GM19395 (cell line): ENCODE measurements around the gene NOP56.

Source experiments
- ATAC-seq: cut with Tn5 transposase; IDR thresholded peaks from one replicate; pipeline ENCODE4 v1.9.1; 2021; ENCODE audit warnings: mild to moderate bottlenecking, moderate library complexity; ENCODE audit not compliant: unreplicated experiment

Gene NOP56

GRCh38 chr20:2640899-2641298 lies 11.5 kb upstream of the NOP56 start:
- ATAC-seq, result no peak

DNA sequence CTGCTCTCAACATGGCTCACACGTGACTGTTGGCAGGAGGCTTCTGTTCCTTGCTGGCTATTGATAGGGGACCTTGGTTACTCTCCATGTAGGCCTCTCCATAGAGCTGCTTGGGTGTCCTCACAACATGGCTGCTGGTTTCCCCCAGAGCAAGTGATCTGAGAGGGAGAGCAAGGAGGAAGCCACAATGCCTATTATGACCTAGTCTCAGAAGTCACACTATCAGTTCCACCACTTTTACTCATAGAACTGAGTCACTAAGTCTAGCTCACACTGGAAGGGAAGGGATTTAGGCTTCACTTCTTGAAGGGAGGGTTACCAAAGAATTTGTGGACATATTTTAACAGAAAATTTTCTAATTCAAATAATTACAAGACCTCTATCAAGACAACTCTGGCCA lies 8.7 kb upstream of the NOP56 start:
- ATAC-seq, result no peak

DNA sequence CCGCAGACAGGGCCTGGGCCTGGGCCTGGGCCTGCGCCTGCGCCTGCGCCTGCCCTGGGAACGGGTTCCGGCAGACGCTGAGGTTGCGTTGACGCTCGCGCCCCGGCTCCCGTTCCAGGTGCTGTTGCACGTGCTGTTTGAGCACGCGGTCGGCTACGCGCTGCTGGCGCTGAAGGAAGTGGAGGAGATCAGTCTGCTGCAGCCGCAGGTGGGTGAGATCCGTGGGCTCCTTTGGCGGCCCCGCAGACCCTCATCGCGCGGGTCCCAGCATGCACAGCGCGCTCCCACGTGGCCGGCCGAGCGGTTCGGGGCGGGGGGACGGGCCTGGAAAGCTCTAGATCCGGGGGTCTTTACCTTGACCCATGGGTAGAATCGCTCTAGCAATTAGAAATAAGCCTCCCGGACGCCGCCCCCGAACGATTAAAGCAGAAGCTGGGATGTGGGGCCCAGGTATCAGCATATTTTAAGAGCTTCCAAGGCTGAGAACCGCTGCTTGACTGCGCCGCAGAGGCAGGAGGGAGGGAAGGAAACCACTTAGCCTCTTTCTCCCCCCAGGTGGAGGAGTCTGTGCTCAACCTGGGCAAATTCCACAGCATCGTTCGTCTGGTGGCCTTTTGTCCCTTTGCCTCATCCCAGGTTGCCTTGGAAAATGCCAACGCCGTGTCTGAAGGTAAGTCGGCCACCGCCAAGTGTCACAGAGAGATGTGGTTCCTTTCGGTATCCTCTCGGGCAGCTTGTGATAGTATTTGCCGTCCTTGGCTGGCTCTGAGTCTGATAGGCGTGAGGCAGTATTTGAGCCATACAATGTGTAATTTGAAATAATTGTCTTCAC lies 508 bp downstream of the NOP56 start:
- ATAC-seq, result peak; percentile 63

DNA sequence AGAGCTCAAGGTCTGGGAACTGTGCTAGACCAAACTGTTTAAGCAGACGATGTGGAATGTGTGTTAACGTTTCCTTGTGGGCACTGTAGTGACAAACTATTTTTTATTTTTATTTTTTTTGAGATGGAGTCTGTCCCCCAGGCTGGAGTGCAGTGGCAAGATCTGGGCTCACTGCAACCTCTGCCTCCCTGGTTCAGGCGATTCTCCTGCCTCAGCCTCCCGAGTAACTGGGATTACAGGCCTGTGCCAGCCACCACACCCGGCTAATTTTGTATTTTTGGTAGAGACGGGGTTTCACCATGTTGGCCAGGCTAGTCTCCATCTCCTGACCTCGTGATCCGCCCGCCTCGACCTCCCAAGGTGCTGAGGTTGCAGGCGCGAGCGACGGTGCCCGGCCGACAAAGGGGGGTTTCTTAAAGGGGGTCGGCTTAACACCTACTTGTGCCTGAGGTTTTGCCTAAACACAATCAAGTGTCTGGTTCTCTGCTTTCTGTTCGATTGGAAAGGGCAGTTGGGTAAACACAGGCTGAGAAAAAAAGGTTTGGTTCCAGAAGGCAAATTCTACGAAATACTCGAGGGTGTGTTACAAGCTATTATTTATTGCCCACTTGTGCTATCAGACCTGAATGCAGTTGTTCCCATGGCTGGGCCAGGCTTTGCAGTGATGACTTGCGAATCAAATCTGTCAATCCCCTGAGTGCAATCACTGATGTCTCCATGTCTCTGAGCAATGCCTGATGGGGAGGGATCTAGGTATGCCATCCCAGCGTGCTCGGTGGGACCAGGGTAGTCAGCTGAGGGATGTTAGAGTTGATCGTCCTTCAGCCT lies 1.3 kb downstream of the NOP56 start:
- ATAC-seq, result no peak

DNA sequence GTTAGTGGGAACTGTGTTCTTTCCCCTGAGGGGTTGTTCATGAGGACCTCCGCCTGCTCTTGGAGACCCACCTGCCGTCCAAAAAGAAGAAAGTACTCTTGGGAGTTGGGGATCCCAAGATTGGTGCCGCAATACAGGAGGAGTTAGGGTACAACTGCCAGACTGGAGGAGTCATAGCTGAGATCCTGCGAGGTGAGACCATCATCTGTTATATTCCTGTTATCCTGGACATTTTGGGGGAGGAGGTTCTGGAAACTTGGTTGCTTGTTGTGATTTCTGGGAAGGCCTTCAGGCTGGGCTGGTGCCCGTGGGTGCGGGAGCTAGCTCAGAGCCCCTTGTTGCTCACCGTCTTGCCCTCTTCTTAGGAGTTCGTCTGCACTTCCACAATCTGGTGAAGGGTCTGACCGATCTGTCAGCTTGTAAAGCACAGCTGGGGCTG lies 2.0 kb downstream of the NOP56 start:
- ATAC-seq, result no peak

GRCh38 chr20:2654831-2655230 lies 2.4 kb downstream of the NOP56 start:
- no peak for ATAC-seq

DNA sequence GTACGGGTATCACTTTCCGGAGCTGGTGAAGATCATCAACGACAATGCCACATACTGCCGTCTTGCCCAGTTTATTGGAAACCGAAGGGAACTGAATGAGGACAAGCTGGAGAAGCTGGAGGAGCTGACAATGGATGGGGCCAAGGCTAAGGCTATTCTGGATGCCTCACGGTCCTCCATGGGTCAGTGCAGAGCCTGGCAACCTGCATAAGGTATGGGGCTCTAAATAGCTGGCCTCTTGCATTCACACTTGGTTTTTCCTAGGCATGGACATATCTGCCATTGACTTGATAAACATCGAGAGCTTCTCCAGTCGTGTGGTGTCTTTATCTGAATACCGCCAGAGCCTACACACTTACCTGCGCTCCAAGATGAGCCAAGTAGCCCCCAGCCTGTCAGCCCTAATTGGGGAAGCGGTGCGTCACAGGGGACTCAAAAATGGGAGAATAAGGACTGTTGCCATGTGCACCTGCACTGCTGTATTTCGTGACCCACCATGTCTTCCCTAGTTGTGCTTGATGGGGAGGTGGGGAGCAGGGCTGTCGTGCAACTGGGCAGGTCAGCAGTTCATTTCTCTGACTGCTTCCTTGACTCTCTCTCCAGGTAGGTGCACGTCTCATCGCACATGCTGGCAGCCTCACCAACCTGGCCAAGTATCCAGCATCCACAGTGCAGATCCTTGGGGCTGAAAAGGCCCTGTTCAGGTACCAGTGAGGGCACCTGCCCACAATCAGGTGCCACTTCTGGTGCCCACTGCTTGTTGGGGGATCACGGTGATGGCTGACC lies 3.1 kb downstream of the NOP56 start:
- ATAC-seq, result no peak

DNA sequence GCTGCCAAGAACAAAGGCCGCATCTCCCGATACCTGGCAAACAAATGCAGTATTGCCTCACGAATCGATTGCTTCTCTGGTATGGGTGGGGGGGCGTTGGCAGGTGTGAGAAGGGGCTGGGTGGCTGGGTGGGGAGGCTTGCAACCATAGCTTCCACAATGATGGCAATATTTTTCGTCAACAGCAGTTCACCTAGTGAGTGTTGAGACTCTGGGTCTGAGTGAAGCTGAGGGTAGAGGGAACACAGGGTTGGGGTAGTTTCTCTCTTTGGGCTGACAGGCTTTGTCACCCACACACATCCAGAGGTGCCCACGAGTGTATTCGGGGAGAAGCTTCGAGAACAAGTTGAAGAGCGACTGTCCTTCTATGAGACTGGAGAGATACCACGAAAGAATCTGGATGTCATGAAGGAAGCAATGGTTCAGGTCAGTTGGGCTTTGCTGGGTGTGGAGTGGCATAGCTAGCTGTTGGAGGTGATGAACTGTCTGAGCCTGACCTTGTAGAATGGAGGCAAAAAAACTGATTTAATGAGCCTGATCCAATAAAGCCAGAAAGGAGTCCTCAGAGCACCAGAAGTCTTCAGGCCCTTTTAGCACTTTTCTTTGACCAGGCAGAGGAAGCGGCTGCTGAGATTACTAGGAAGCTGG lies 4.2 kb downstream of the NOP56 start:
- no peak for ATAC-seq

- no peak for ATAC-seq
Observed at GRCh38 chr20:2657241-2657640, 4.8 kb downstream of the NOP56 start.

GRCh38 chr20:2657674-2658073 lies 5.2 kb downstream of the NOP56 start:
- no peak for ATAC-seq

GRCh38 chr20:2658414-2659354 lies 6.3 kb downstream of the NOP56 start:
- no peak for ATAC-seq

- ATAC-seq, result no peak
Observed at GRCh38 chr20:2659547-2659946, 7.1 kb downstream of the NOP56 start.

GRCh38 chr20:2663364-2663886 lies 11.0 kb downstream of the NOP56 start:
- ATAC-seq, result no peak

GRCh38 chr20:2663887-2664719 lies 11.7 kb downstream of the NOP56 start, which contains the start of gene IDH3B:
Gene IDH3B (minus strand): TSS chr20:2664216. CDS start chr20:2664188, 28 bp downstream.
- peak; percentile 84 for ATAC-seq

DNA sequence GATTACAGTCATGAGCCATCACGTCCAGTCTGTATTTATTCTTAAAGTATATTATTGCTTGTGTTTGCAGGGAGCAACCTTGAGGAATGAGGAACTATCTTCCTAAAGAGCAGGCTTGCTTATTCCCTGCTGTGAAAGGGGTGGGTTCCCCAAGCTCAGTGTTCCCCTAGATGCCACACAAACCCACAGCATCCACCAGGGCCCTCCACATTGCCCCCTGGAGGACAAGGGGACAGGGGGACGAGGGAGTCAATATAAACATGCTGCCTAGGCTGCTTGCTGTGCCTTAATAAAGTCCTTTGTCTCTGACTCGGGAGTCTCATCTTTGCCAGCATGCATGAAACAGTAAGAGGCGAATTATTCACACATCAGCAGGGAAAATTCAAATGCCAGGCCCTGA lies 19.5 kb downstream of the NOP56 start:
- no peak for ATAC-seq

DNA sequence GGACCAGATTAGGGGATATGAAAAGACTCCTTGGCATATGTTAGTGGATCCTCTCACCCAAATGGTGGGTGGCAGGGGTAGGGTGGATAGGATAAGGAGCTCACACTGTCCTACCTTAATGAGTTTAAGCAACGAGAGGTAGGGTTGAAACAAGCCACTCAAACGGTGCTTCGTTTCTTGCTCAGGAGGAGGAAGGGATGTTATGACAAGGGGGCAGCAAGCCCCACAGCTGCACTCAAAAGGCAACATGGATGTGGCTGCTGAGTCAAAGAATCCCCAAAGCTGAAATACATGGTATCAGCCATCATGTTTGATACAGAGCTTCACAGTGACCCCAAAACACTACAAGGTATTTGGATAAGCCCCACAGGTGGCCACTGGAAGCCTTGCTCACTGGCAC lies 20.0 kb downstream of the NOP56 start:
- ATAC-seq, result no peak

DNA sequence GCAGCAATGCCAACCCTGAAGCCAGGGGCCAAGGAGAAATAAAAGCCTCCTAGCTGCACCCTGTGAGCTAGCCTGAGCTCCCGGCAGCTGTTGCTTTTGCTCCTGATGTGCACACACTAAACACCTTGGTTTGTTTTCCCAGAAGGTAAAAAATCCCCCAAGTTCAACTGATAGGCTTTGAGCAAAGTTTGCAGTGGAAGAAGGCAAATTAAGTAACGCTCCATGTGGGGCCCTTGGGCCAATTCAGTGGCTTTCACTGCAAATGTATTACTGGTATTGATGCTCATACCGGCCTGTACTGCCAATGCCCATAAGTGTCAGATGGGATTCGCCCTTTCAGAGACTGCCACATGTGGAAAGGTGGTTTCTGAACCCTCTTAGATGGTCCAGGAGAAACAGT lies 21.0 kb downstream of the NOP56 start:
- no peak for ATAC-seq

DNA sequence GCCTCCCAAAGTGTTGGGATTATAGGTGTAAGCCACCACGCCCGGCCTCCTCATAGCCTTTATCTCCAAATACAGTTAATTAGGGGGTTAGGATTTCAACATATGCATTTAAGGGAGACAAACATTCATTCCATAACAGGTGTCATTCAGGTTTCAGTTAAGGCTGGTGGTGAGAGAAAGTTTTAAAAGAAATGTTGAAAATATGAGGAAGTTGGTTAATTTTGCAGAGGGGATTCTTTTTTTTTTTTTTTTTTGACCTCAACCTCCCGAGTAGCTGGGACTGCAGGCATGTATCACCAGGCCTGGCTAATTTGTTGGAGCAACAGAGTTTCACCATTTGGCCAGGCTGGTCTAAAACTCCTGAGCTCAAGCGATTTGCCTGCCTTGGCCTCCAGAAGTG lies 27.6 kb downstream of the NOP56 start:
- no peak for ATAC-seq
